H9 (cell line): ENCODE data around the gene TRIM9. TPM values are rescaled to one million over a fixed set of nuclear protein-coding genes. Genes with fewer than 3 reads are reported as not detected.

Experiments used
- DNase-seq: peaks from one replicate; pipeline ENCODE4 v3.0.0-alpha.2; 2017
- H2AFZ ChIP-seq: one replicate; pipeline ENCODE4 v1.6.1; 2013; ENCODE audit warnings: mild to moderate bottlenecking, low read length, control low read depth, moderate library complexity
- H2AK5ac ChIP-seq: 2 replicates; pipeline ENCODE4 v1.6.1; 2013; ENCODE audit warnings: low read length, control low read depth, mixed read lengths; ENCODE audit not compliant: insufficient read length
- H2BK120ac ChIP-seq: one replicate; pipeline ENCODE4 v1.6.1; 2013; ENCODE audit warnings: low read depth, mild to moderate bottlenecking, low read length, control low read depth, inconsistent platforms; ENCODE audit not compliant: poor library complexity, severe bottlenecking
- H2BK12ac ChIP-seq: 2 replicates; pipeline ENCODE4 v1.6.1; 2013; ENCODE audit warnings: low read length, control low read depth, mixed read lengths, low read depth; ENCODE audit not compliant: insufficient read length
- H2BK15ac ChIP-seq: 2 replicates; pipeline ENCODE4 v1.6.1; 2013; ENCODE audit warnings: low read depth, low read length, control low read depth
- H2BK20ac ChIP-seq: one replicate; pipeline ENCODE4 v1.6.1; 2013; ENCODE audit warnings: low read depth, mild to moderate bottlenecking, low read length, control low read depth, inconsistent platforms; ENCODE audit not compliant: poor library complexity, severe bottlenecking
- H2BK5ac ChIP-seq: 2 replicates; pipeline ENCODE4 v1.6.1; 2013; ENCODE audit warnings: low read length, control low read depth, mixed read lengths; ENCODE audit not compliant: insufficient read length
- H3K14ac ChIP-seq: 2 replicates; pipeline ENCODE4 v1.6.1; 2013; ENCODE audit warnings: low read length, control low read depth; ENCODE audit not compliant: insufficient read depth
- H3K18ac ChIP-seq: 2 replicates; pipeline ENCODE4 v1.6.1; 2013; ENCODE audit warnings: low read depth, mild to moderate bottlenecking, mixed read lengths, low read length, control low read depth; ENCODE audit not compliant: insufficient read length
- H3K23ac ChIP-seq: 2 replicates; pipeline ENCODE4 v1.6.1; 2013; ENCODE audit warnings: low read length, control low read depth, mixed read lengths, low read depth; ENCODE audit not compliant: insufficient read length
- H3K23me2 ChIP-seq: 2 replicates; pipeline ENCODE4 v1.6.1; 2013; ENCODE audit warnings: low read depth, mild to moderate bottlenecking, mixed read lengths, low read length, control low read depth; ENCODE audit not compliant: insufficient read length, poor library complexity, severe bottlenecking
- H3K27ac ChIP-seq: 2 replicates; pipeline ENCODE4 v1.5.1; 2013; ENCODE audit warnings: low read length, control low read depth, mixed read lengths, low read depth; ENCODE audit not compliant: insufficient read length
- H3K27me3 ChIP-seq: 2 replicates; pipeline ENCODE4 v1.6.1; 2013; ENCODE audit warnings: low read length, control low read depth, inconsistent platforms; ENCODE audit not compliant: insufficient read depth
- H3K4ac ChIP-seq: 2 replicates; pipeline ENCODE4 v1.6.1; 2013; ENCODE audit warnings: low read depth, mild to moderate bottlenecking, control low read depth, inconsistent platforms, low read length, moderate library complexity
- H3K4me1 ChIP-seq: 2 replicates; pipeline ENCODE4 v1.6.1; 2013; ENCODE audit warnings: low read length, control low read depth, inconsistent platforms; ENCODE audit not compliant: insufficient read depth
- H3K4me2 ChIP-seq: 2 replicates; pipeline ENCODE4 v1.6.1; 2013; ENCODE audit warnings: low read length, control low read depth, mixed read lengths; ENCODE audit not compliant: insufficient read length, insufficient read depth
- H3K56ac ChIP-seq: 2 replicates; pipeline ENCODE4 v1.6.1; 2013; ENCODE audit warnings: low read depth, mild to moderate bottlenecking, mixed read lengths, low read length, control low read depth; ENCODE audit not compliant: insufficient read length
- H3K79me1 ChIP-seq: 2 replicates; pipeline ENCODE4 v1.6.1; 2013; ENCODE audit warnings: low read depth, mild to moderate bottlenecking, moderate library complexity, low read length, control low read depth, inconsistent platforms; ENCODE audit not compliant: insufficient read depth, poor library complexity, severe bottlenecking
- H3K79me2 ChIP-seq: 2 replicates; pipeline ENCODE4 v1.6.1; 2013; ENCODE audit warnings: low read length, control low read depth, inconsistent platforms; ENCODE audit not compliant: insufficient read depth
- H3K9ac ChIP-seq: 2 replicates; pipeline ENCODE4 v1.6.1; 2013; ENCODE audit warnings: low read length, control low read depth, mixed read lengths; ENCODE audit not compliant: insufficient read length; ENCODE audit errors: extremely low read depth
- H3K9me3 ChIP-seq: one replicate; pipeline ENCODE4 v1.6.1; 2013; ENCODE audit warnings: low read depth, low read length, inconsistent platforms; ENCODE audit not compliant: control insufficient read depth
- H3T11ph ChIP-seq: one replicate; pipeline ENCODE4 v1.6.1; 2013; ENCODE audit warnings: mild to moderate bottlenecking, low read length, control low read depth, inconsistent platforms
- H4K20me1 ChIP-seq: one replicate; pipeline ENCODE4 v1.6.1; 2013; ENCODE audit not compliant: control insufficient read depth, insufficient read length, insufficient read depth
- H4K5ac ChIP-seq: 2 replicates; pipeline ENCODE4 v1.6.1; 2013; ENCODE audit warnings: low read depth, mild to moderate bottlenecking, mixed read lengths, low read length, control low read depth; ENCODE audit not compliant: insufficient read length
- H4K8ac ChIP-seq: replicated peaks from 2 replicates; pipeline ENCODE4 v1.6.1; 2013; ENCODE audit warnings: low read length, control low read depth, mixed read lengths, low read depth; ENCODE audit not compliant: insufficient read length
- H4K91ac ChIP-seq: 2 replicates; pipeline ENCODE4 v1.6.1; 2013; ENCODE audit warnings: low read depth, mild to moderate bottlenecking, moderate library complexity, mixed read lengths, low read length, control low read depth; ENCODE audit not compliant: insufficient read length
- H3K27ac Mint-ChIP-seq, 3 experiments: 2 replicates in 2 of 3; 3 replicates in 1 of 3; pipeline ENCODE4 v1.8.0; 2020 to 2021; ENCODE audit warnings: mixed read lengths in 3 of 3, mild to moderate bottlenecking in 1 of 3, moderate library complexity in 1 of 3
- H3K27me3 Mint-ChIP-seq: 2 replicates; pipeline ENCODE4 v1.8.0; 2021; ENCODE audit warnings: low read depth, mild to moderate bottlenecking, moderate library complexity, mixed read lengths
- H3K36me3 Mint-ChIP-seq, 3 experiments: 2 replicates in 2 of 3; 3 replicates in 1 of 3; pipeline ENCODE4 v1.8.0; 2020 to 2021; ENCODE audit warnings: low read depth in 3 of 3, mixed read lengths in 3 of 3; ENCODE audit not compliant: insufficient read depth in 1 of 3
- H3K4me1 Mint-ChIP-seq, 2 experiments: 2 replicates each; pipeline ENCODE4 v1.8.0; 2020; ENCODE audit warnings: mixed read lengths in 2 of 2
- H3K4me3 Mint-ChIP-seq, 2 experiments: 2 replicates in 1 of 2; 3 replicates in 1 of 2; pipeline ENCODE4 v1.8.0; 2020 to 2021; ENCODE audit warnings: mild to moderate bottlenecking in 2 of 2, mixed read lengths in 2 of 2, moderate library complexity in 1 of 2
- H3K9me3 Mint-ChIP-seq, 2 experiments: 2 replicates in 1 of 2; 3 replicates in 1 of 2; pipeline ENCODE4 v1.8.0; 2020; ENCODE audit warnings: mild to moderate bottlenecking in 2 of 2, mixed read lengths in 2 of 2, moderate library complexity in 1 of 2
- total RNA-seq: library from RNA; stranded (reverse); gene quantifications from 2 replicates; pipeline ENCODE4 v1.2.1, GENCODE V29; 2021
- TF ChIP-seq, protein P1 (sequence below): fragments of 200-600 bp; sonication (generic); conservative IDR thresholded peaks from 3 replicates; pipeline ENCODE4 v1.8.0; 2021; ENCODE audit warnings: antibody characterized with exemption, mild to moderate bottlenecking

TRIM9 gene
- total RNA-seq, 1 experiment from 2014 or later, result 0.98 TPM

DNA sequence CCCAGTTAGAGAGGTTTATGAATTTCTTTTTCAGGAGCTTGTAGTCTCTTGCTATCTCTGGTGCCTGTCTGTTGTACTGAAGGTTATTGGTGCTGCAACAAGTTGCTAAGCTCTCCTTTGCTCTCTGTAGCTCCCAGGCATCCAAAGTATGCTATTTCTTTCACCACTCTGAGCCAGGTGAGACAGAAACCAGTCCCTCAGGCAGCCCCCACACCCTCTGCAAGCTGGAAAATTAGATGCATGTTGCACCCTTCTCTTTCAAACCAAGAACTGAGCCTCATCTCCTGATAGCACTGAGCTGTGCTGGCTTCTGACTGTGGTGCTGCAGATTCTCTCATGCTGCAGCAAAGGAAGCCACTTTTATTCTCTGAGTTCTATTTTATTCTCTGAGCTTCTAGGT is 9.6 kb upstream of the TRIM9 start:
- H4K8ac ChIP-seq, result no peak overlapping the region
- H3K79me2 ChIP-seq, result no peaks in the 10 kb centered on the region
- no peak overlapping the region for H2BK20ac ChIP-seq
- no peaks in the 10 kb centered on the region; the same call in 1 of the 2 replicates for H3K4me1 ChIP-seq
- no peak overlapping the region for H2BK5ac ChIP-seq
- H3T11ph ChIP-seq, result no peak overlapping the region
- H2AFZ ChIP-seq, result no peak overlapping the region
- no peak overlapping the region for H3K56ac ChIP-seq
- no peaks in the 10 kb centered on the region for H3K36me3 Mint-ChIP-seq
- no peak overlapping the region for H2AK5ac ChIP-seq
- peaks cover 9 to 14% of the 10 kb centered on the region in 2 experiments for H3K4me1 Mint-ChIP-seq
- H2BK12ac ChIP-seq, result no peak overlapping the region
- DNase-seq, result no peak
- no peak overlapping the region for H3K4ac ChIP-seq
- no peaks in the 10 kb centered on the region for H3K79me1 ChIP-seq
- TF ChIP-seq, protein P1, sequence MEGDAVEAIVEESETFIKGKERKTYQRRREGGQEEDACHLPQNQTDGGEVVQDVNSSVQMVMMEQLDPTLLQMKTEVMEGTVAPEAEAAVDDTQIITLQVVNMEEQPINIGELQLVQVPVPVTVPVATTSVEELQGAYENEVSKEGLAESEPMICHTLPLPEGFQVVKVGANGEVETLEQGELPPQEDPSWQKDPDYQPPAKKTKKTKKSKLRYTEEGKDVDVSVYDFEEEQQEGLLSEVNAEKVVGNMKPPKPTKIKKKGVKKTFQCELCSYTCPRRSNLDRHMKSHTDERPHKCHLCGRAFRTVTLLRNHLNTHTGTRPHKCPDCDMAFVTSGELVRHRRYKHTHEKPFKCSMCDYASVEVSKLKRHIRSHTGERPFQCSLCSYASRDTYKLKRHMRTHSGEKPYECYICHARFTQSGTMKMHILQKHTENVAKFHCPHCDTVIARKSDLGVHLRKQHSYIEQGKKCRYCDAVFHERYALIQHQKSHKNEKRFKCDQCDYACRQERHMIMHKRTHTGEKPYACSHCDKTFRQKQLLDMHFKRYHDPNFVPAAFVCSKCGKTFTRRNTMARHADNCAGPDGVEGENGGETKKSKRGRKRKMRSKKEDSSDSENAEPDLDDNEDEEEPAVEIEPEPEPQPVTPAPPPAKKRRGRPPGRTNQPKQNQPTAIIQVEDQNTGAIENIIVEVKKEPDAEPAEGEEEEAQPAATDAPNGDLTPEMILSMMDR, result no peak
- H3K9me3 Mint-ChIP-seq, result no peaks in the 10 kb centered on the region
- no peak overlapping the region for H3K4me3 Mint-ChIP-seq
- no peak overlapping the region for H3K9ac ChIP-seq
- H3K18ac ChIP-seq, result no peak overlapping the region
- no peak overlapping the region for H3K23ac ChIP-seq
- H3K14ac ChIP-seq, result no peak overlapping the region
- no peak overlapping the region for H4K91ac ChIP-seq
- H3K23me2 ChIP-seq, result no peaks in the 10 kb centered on the region
- no peak overlapping the region for H4K5ac ChIP-seq
- H3K27ac ChIP-seq, result no peak overlapping the region
- no peaks in the 10 kb centered on the region for H3K27me3 ChIP-seq
- no peak overlapping the region for H2BK15ac ChIP-seq
- H2BK120ac ChIP-seq, result no peak overlapping the region
- no peak overlapping the region for H3K27ac Mint-ChIP-seq
- no peak overlapping the region for H3K4me2 ChIP-seq
- no peaks in the 10 kb centered on the region for H4K20me1 ChIP-seq
- H3K9me3 ChIP-seq, result no peaks in the 10 kb centered on the region
- peaks cover 2% of the 10 kb centered on the region; the same call in 1 of the 2 replicates for H3K27me3 Mint-ChIP-seq
